AG20443 (cell line): ENCODE results near the gene GRHL1.

ENCODE experiments used
- DNase-seq: peaks from one replicate; pipeline ENCODE4 v3.0.0; 2012; ENCODE audit warnings: low spot score, mixed read lengths

Gene GRHL1

GRCh38 chr2:9949239-9949991 lies 2.1 kb upstream of the GRHL1 start:
- DNase-seq = no peak

- no peak for DNase-seq
Observed at GRCh38 chr2:9949992-9950520, 1.4 kb upstream of the GRHL1 start.

GRCh38 chr2:9950521-9951271 lies 797 bp upstream of the GRHL1 start:
- DNase-seq = peak; percentile 67

- DNase-seq = no peak
Observed at GRCh38 chr2:9951272-9951521, 296 bp upstream of the GRHL1 start.

- no peak for DNase-seq
Observed at GRCh38 chr2:9952286-9952737, 819 bp downstream of the GRHL1 start.

GRCh38 chr2:9952856-9953503 lies 1.5 kb downstream of the GRHL1 start:
- DNase-seq = no peak

- DNase-seq = no peak
Observed at GRCh38 chr2:9954136-9954535, 2.6 kb downstream of the GRHL1 start.

- no peak for DNase-seq
Observed at GRCh38 chr2:9958057-9958456, 6.6 kb downstream of the GRHL1 start.

GRCh38 chr2:9959262-9959661 lies 7.8 kb downstream of the GRHL1 start:
- DNase-seq = no peak

GRCh38 chr2:9961013-9961412 lies 9.5 kb downstream of the GRHL1 start:
- DNase-seq = no peak

- no peak for DNase-seq
Observed at GRCh38 chr2:9964334-9964980, 13.0 kb downstream of the GRHL1 start.

- DNase-seq = no peak
Observed at GRCh38 chr2:9965119-9965822, 13.8 kb downstream of the GRHL1 start.

GRCh38 chr2:9966491-9967022 lies 15.1 kb downstream of the GRHL1 start:
- no peak for DNase-seq

GRCh38 chr2:9967053-9967775 lies 15.7 kb downstream of the GRHL1 start:
- DNase-seq = no peak

GRCh38 chr2:9968553-9969497 lies 17.3 kb downstream of the GRHL1 start:
- no peak for DNase-seq

- peak; percentile 17 for DNase-seq
Observed at GRCh38 chr2:9970200-9971044, 18.9 kb downstream of the GRHL1 start.

- DNase-seq = peak; percentile 49
Observed at GRCh38 chr2:9971105-9971818, 19.8 kb downstream of the GRHL1 start.

- no peak for DNase-seq
Observed at GRCh38 chr2:9971890-9972289, 20.4 kb downstream of the GRHL1 start.
